SK-N-MC (cell line): ENCODE data around the gene PTPRN2.

Experiments
- FOXP2 ChIP-seq: optimal IDR thresholded peaks from 2 replicates; pipeline ENCODE3; 2011; ENCODE audit warnings: mild to moderate bottlenecking, moderate library complexity; ENCODE audit not compliant: insufficient read depth; ENCODE audit errors: extremely low read length, control extremely low read depth
- POLR2AphosphoS5 ChIP-seq: IDR thresholded peaks from 2 replicates; pipeline ENCODE4 v1.6.1; 2012; ENCODE audit warnings: mild to moderate bottlenecking, low read depth, low read length, borderline replicate concordance

GRCh38 chr7:158137516-158138328, 449.9 kb downstream of the PTPRN2 start:
- TF ChIP-seq POLR2AphosphoS5 = no peak
- TF ChIP-seq FOXP2 = no peak
